Measurements from ENCODE around the gene PSMD12.

Gene PSMD12

GRCh38 chr17:67362173-67362572 lies 4.2 kb downstream of the PSMD12 start:
- no peak overlapping the region for H3K4me3 ChIP-seq (ENCODE audit: low read depth, low read length)
- no peak for DNase-seq (ENCODE audit: low read depth)
- in situ Hi-C loops (cut with HindIII; ENCODE audit: low sequenced_read_pairs), result no loop called here
- TF ChIP-seq, protein P1, sequence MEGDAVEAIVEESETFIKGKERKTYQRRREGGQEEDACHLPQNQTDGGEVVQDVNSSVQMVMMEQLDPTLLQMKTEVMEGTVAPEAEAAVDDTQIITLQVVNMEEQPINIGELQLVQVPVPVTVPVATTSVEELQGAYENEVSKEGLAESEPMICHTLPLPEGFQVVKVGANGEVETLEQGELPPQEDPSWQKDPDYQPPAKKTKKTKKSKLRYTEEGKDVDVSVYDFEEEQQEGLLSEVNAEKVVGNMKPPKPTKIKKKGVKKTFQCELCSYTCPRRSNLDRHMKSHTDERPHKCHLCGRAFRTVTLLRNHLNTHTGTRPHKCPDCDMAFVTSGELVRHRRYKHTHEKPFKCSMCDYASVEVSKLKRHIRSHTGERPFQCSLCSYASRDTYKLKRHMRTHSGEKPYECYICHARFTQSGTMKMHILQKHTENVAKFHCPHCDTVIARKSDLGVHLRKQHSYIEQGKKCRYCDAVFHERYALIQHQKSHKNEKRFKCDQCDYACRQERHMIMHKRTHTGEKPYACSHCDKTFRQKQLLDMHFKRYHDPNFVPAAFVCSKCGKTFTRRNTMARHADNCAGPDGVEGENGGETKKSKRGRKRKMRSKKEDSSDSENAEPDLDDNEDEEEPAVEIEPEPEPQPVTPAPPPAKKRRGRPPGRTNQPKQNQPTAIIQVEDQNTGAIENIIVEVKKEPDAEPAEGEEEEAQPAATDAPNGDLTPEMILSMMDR (IDR thresholded peaks at IDR 0.05; ENCODE audit: low read depth, low read length, missing control alignments), result no peak

GRCh38 chr17:67360880-67361279 lies 5.5 kb downstream of the PSMD12 start:
- TF ChIP-seq, protein P1 (IDR thresholded peaks at IDR 0.05; ENCODE audit: low read depth, low read length, missing control alignments), result no peak
- in situ Hi-C loops (cut with HindIII; ENCODE audit: low sequenced_read_pairs), result no loop called here
- no peak for DNase-seq (ENCODE audit: low read depth)
- no peak overlapping the region for H3K4me3 ChIP-seq (ENCODE audit: low read depth, low read length)

DNA sequence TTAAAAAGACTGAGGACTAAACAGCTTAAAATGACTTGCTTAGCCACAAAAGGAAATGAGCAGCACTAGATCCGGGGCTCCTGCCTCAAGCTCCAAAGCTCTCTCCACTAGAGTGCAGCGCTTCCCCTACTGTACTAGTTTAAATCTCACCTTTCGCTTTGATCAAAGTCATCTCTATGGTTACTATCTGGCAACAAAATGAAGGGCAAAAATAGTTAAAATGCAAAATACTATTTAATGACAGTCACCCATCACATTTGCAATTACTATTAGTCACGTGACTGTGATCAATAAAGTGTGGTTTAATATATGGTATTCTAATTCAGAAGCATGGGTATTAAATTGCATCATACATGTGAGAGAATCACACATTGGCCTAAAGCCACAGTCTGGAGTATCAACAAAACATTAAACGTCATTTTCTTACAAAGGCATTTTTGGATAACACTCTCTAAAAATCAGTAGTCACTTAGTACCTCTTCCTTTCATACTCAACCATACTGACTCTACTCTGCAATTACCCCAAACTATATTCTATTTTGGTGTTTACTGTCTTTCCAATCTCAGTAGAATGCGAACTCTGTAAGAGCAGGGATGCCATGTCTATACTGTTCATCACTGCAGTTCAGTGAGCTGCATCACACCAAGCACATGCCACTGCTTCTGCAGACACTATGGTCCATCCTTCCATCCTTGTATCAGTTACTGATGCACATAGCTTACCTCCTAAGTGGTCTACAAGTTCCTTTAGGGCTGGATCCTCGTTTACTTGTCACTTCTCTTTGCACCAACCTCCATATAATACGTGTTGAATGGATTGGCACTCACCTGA lies 6.2 kb downstream of the PSMD12 start:
- TF ChIP-seq, protein P1 (IDR thresholded peaks at IDR 0.05; ENCODE audit: low read depth, low read length, missing control alignments), result peak; percentile 62
- no peak for DNase-seq (ENCODE audit: low read depth)
- in situ Hi-C loops (cut with HindIII; ENCODE audit: low sequenced_read_pairs), result no loop called here
- H3K4me3 ChIP-seq (ENCODE audit: low read depth, low read length), result no peak overlapping the region

- TF ChIP-seq, protein P1 (IDR thresholded peaks at IDR 0.05; ENCODE audit: low read depth, low read length, missing control alignments), result no peak
- in situ Hi-C loops (cut with HindIII; ENCODE audit: low sequenced_read_pairs), result no loop called here
- no peak overlapping the region for H3K4me3 ChIP-seq (ENCODE audit: low read depth, low read length)
- DNase-seq (ENCODE audit: low read depth), result no peak
Observed at GRCh38 chr17:67358612-67359011, 7.8 kb downstream of the PSMD12 start.

- no peak for DNase-seq (ENCODE audit: low read depth)
- TF ChIP-seq, protein P1 (IDR thresholded peaks at IDR 0.05; ENCODE audit: low read depth, low read length, missing control alignments), result no peak
Observed at GRCh38 chr17:67353929-67354574, 12.3 kb downstream of the PSMD12 start.

GRCh38 chr17:67353161-67353560 lies 13.2 kb downstream of the PSMD12 start:
- TF ChIP-seq, protein P1 (IDR thresholded peaks at IDR 0.05; ENCODE audit: low read depth, low read length, missing control alignments), result no peak
- in situ Hi-C loops (cut with HindIII; ENCODE audit: low sequenced_read_pairs), result no loop called here
- DNase-seq (ENCODE audit: low read depth), result no peak
- no peak overlapping the region for H3K4me3 ChIP-seq (ENCODE audit: low read depth, low read length)

More at GRCh38 chr17:67353929-67354574, 12.3 kb downstream of the PSMD12 start:
- in situ Hi-C loops (cut with HindIII; ENCODE audit: low sequenced_read_pairs), result no loop called here
- H3K4me3 ChIP-seq (ENCODE audit: low read depth, low read length), result no peak overlapping the region
